Stimulated activated CD4-positive, alpha-beta T cell treated with anti-CD3 and anti-CD28 coated beads, Interleukin-2, amount 100 ng/mL, for 24 hours (primary cell): Measurements from ENCODE around the gene KAT7.

Experiments
- DNase-seq, 2 donors: peaks; one replicate each; pipeline ENCODE4 v3.0.0-alpha.2; 2020

The KAT7 gene

DNA sequence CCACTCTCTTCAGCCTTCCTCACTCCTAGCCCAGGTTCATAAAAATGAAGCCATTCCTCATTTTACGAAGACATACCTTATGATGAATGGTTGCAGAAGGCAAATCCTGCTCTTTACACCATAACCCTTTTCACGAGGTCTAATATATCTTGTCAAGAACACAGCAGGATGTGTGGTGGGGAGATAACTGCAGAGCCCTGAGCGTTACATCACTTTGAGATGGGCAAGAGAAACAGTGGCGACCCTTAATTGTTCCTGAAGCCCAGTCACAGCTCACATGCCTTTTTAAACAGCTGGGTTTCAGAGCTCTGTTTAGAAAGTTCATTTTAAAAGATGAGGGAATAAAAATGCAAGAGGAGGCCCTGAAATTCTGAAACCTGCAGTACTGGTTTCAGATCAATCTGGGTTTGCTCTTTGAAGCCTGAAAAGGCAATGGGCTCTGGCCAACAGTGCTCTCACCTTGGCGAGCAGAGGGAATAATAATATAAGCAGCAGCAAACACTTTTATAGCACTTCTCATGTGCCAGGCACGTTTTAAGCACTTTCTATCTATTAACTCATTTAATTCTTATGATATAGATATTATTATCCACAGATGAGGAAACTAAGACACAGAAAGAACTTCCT, 27.4 kb upstream of the KAT7 start:
- no peak for DNase-seq

GRCh38 chr17:49762151-49762941, 26.1 kb upstream of the KAT7 start:
- DNase-seq, result no peak

- peak; percentile 93 to 95 for DNase-seq
Observed at GRCh38 chr17:49763735-49764558, 24.5 kb upstream of the KAT7 start, which contains the start of gene FAM117A. Gene FAM117A (minus strand): TSS chr17:49764131. CDS start chr17:49764087, 44 bp downstream.

DNA sequence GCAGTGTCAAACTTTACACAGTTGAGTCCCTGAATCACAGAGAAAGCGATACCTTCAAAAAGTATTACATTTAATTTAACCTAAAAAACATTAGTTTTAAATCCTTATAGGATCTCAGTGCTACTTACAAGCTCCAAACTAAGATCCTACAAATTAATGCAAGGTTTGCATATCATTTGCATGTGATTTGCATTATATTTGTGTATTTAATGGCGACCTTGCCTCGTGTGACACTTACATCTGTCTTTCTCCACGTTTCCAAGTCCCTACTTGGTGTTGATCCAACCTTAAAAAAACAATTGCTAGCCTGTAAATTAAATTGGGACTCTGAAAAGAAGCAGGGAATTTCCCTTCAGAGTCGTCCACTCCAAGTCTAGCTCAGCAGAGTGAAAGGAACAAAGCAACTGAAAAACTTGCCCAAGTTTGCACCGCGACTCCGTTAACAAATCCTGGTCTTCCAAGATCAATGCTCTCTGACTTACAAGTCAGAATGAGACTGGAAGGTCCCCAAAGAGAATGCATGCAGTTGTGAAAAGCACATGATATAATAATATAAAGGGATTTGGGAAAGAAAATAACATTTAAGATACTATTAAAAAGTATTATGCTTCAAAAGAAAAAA, 23.8 kb upstream of the KAT7 start:
- no peak for DNase-seq

- no peak for DNase-seq
Observed at GRCh38 chr17:49766918-49767530, 21.5 kb upstream of the KAT7 start.

GRCh38 chr17:49775546-49776260, 12.8 kb upstream of the KAT7 start:
- DNase-seq, result no peak

- no peak for DNase-seq
Observed at GRCh38 chr17:49776551-49777300, 11.8 kb upstream of the KAT7 start.

GRCh38 chr17:49777563-49777962, 10.9 kb upstream of the KAT7 start:
- DNase-seq, result no peak

GRCh38 chr17:49779156-49779738, 9.2 kb upstream of the KAT7 start:
- no peak for DNase-seq

DNA sequence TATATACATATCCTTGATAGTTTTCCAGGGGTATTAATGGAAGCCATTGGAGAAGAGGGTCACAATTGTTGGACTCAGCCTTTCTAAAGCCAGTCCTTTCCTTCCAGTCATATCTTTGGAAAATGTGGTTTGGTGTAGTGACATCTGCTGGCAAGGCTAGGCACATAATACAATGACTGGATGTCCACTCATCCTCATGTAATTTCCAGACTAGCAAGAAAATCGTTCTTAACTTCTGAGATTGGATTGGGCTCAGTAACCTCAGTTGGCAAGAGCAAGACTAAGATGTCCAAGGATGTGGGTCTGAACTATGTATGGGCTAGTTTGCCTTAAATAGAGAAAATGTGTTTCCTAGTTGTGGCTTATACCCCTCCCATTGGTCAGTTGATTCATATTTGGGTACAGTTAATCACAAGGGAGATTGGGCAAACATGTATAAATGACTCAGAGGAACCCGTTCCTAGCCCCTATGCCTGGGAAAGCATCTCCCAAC, 8.7 kb upstream of the KAT7 start:
- DNase-seq, result no peak

- no peak for DNase-seq
Observed at GRCh38 chr17:49783071-49783715, 5.3 kb upstream of the KAT7 start.

DNA sequence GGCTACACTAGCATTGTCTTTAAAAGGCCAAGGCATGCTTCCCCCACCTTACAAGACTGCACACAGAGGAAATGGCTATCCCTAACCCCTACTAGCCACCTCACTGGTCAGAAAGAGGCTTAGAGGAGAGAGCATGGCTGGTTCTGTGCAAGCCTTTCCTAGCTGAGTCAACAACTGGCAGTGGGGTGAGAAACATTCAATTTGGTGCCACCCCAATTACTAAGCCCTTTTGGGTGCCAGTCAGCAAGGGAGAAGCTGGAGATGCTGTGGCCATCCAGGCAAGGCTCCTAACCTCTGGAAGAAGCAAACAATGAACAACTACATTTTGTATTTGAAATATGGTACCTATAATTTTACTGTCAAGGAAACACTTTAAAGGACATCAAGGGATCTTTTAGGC, 4.7 kb upstream of the KAT7 start:
- DNase-seq, result no peak

GRCh38 chr17:49784636-49785035, 3.8 kb upstream of the KAT7 start:
- DNase-seq, result no peak

DNA sequence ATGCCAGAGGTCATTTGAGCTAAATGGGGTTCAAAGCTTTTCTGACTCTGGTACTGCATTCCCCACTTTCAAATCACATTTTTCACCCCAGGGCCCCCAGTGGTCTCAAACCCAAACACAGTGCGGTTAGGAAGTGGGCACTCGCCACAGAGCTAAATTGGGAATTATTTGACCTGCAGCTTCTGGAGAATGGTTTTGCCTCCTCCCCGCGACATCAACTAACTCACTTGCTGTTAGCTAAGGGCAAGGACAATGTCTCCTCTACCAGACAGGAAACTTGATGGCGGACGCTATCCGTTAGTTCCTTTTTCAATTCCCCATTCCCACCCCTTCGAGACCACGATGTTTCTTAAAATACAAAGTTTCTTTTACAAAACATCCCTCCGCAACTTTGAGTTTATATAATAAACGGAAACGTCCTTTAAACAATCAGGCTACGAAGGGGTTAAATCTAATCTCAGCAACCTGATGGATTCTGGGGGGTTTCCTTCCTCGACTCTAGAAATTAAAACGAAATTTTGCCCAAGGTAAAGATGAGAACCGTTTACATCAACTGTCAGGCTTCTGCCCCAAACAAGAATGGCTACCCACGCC, 500 bp upstream of the KAT7 start:
- DNase-seq, result peak; percentile 10 to 27

DNA sequence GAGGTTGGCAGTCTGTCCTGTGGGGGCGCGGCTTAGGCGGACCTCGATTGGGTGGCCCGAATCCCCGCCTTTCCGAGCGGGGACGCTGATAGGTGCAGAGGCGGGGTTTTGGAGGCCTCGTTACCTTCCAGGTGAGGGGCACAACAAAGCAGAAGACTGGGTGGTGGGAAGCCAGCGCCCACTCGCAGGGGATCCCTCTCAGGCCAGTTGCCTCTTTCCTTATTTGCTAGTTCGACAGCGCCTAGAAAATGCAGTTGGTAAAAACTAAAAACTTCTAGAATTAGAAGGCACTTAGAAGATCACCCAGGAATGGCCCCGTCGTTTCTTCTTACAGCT, 730 bp downstream of the KAT7 start:
- DNase-seq, result no peak

DNA sequence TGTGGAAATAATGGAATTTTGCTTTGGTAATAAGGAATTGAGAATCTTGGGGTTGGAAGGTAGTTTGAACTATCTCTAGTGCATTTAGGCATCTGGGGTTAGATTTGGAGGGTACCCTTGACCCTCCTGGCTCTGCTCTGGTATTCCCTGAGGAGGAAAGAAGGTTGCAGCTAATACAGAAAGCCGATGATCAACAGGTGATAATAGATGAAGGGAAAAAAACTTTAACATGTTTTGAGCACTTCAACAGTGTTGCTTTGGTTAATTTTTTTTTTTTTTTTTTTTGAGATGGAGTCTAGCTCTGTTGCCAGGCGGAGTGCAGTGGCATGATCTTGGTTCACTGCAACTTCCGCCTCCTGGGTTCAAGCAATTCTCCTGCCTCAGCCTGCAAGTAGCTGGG, 4.8 kb downstream of the KAT7 start:
- DNase-seq, result no peak

DNA sequence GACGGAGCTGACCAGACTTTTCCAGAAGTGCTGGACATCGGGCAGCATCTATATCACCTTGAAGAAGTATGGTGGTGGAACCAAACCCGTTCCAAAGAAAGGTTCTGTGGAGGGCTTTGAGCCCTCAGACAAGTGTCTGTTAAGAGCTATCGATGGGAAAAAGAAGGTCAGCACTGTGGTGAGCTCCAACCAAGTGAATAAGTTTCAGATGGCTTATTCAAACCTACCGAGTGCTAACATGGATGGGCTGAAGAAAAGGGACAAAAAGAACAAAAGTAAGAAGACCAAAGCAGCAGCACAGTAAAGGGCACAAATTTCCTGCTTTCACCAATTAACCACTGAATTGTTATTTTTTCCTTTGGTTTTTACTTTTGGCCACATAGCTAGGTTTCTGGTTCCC, 6.9 kb downstream of the KAT7 start:
- no peak for DNase-seq

GRCh38 chr17:49798182-49798581, 9.7 kb downstream of the KAT7 start:
- DNase-seq, result no peak

DNA sequence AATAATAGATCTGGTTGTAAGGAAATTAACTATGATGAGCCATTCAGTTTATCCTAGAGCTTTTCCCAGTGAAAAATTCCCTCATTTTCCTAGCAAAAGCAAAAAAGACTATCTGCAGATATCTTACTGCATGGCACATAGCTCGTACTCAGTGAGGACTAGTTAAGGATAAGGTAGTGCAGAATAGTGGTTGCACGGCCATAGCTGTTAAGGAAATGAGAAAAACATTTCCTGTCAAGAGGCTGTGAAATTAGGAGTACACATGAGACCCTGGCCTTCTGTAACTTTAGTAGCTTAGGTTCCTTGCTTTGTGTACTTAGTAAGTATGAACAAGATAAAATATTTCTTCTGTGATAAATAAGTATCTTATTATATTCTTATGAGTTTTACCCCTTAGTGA, 10.3 kb downstream of the KAT7 start:
- DNase-seq, result no peak

DNA sequence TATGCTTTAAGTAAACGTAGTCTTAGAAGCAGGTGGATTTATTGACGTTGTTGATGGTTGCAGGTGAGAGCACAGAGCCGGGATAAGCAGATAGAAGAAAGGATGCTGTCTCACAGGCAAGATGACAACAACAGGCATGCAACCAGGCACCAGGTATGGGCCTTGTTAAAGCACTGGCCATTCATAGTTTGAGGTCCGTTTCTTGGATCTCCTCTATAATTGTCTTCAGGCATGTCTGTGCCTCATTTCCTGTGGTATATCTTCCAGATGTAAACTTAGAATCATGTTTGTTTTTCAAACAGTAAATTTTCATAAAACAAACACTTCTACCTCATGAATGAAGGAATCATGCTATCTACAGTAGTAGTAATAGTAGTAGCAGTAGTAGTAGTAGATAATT, 20.6 kb downstream of the KAT7 start:
- no peak for DNase-seq
